Measurements from ENCODE around the gene CXorf58.

Gene CXorf58

GRCh38 chrX:23926015-23926414 lies 18.2 kb downstream of the CXorf58 start:
- no peak for DNase-seq
- TF ChIP-seq CTCF (IDR thresholded peaks at IDR 0.05; ENCODE audit: low read depth, low read length, missing control alignments), result no peak
- in situ Hi-C loops (cut with HindIII; ENCODE audit: low pct_ligation_motif_present, low sequenced_read_pairs), result no loop called here

GRCh38 chrX:23930894-23931604 lies 23.2 kb downstream of the CXorf58 start:
- H3K36me3 ChIP-seq (replicated peaks), result no peaks in the 10 kb centered on the region
- H3K27ac ChIP-seq, result no peak overlapping the region
- no peak overlapping the region for H3K4me3 ChIP-seq (ENCODE audit: low read depth, low read length)
- TF ChIP-seq CTCF (IDR thresholded peaks at IDR 0.05; ENCODE audit: low read depth, low read length, missing control alignments), result no peak
- no peak for DNase-seq
- in situ Hi-C loops (cut with HindIII; ENCODE audit: low pct_ligation_motif_present, low sequenced_read_pairs), result no loop called here
- no peaks in the 10 kb centered on the region for H3K27me3 ChIP-seq (replicated peaks)

More at GRCh38 chrX:23926015-23926414, 18.2 kb downstream of the CXorf58 start:
- Histone ChIP-seq H3K36me3 (replicated peaks) (no peaks in the 10 kb centered on the region), H3K4me3 (ENCODE audit: low read depth, low read length) (no peak overlapping the region), H3K27me3 (replicated peaks) (no peaks in the 10 kb centered on the region), H3K27ac (no peak overlapping the region)

GRCh38 chrX:23932046-23932445 lies 24.2 kb downstream of the CXorf58 start:
- Histone ChIP-seq H3K4me3 (ENCODE audit: low read depth, low read length) (no peak overlapping the region), H3K27me3 (replicated peaks) (no peaks in the 10 kb centered on the region), H3K36me3 (replicated peaks) (no peaks in the 10 kb centered on the region), H3K27ac (no peak overlapping the region)
- in situ Hi-C loops (cut with HindIII; ENCODE audit: low pct_ligation_motif_present, low sequenced_read_pairs), result no loop called here
- DNase-seq, result no peak
- no peak for TF ChIP-seq CTCF (IDR thresholded peaks at IDR 0.05; ENCODE audit: low read depth, low read length, missing control alignments)

- Histone ChIP-seq H3K4me3 (ENCODE audit: low read depth, low read length) (no peak overlapping the region), H3K27me3 (replicated peaks) (no peaks in the 10 kb centered on the region), H3K27ac (no peak overlapping the region), H3K36me3 (replicated peaks) (no peaks in the 10 kb centered on the region)
- no peak for DNase-seq
- in situ Hi-C loops (cut with HindIII; ENCODE audit: low pct_ligation_motif_present, low sequenced_read_pairs), result no loop called here
- TF ChIP-seq CTCF (IDR thresholded peaks at IDR 0.05; ENCODE audit: low read depth, low read length, missing control alignments), result no peak
Measured at GRCh38 chrX:23935106-23935505, 27.3 kb downstream of the CXorf58 start.

GRCh38 chrX:23936180-23936579 lies 28.4 kb downstream of the CXorf58 start:
- no peaks in the 10 kb centered on the region for H3K27me3 ChIP-seq (replicated peaks)
- no peak overlapping the region for H3K27ac ChIP-seq
- no peak overlapping the region for H3K4me3 ChIP-seq (ENCODE audit: low read depth, low read length)
- DNase-seq, result no peak
- H3K36me3 ChIP-seq (replicated peaks), result no peaks in the 10 kb centered on the region
- TF ChIP-seq CTCF (IDR thresholded peaks at IDR 0.05; ENCODE audit: low read depth, low read length, missing control alignments), result no peak
- in situ Hi-C loops (cut with HindIII; ENCODE audit: low pct_ligation_motif_present, low sequenced_read_pairs), result no loop called here

GRCh38 chrX:23937100-23937499 lies 29.3 kb downstream of the CXorf58 start:
- TF ChIP-seq CTCF (IDR thresholded peaks at IDR 0.05; ENCODE audit: low read depth, low read length, missing control alignments), result no peak
- in situ Hi-C loops (cut with HindIII; ENCODE audit: low pct_ligation_motif_present, low sequenced_read_pairs), result no loop called here

More at GRCh38 chrX:23937100-23937499, 29.3 kb downstream of the CXorf58 start:
- Histone ChIP-seq H3K27me3 (replicated peaks) (no peaks in the 10 kb centered on the region), H3K27ac (no peak overlapping the region), H3K36me3 (replicated peaks) (no peaks in the 10 kb centered on the region), H3K4me3 (ENCODE audit: low read depth, low read length) (no peak overlapping the region)
- DNase-seq, result no peak
